ENCODE results near the gene UNCX. TPM values are rescaled to one million over a fixed set of nuclear protein-coding genes. Genes with fewer than 3 reads are reported as not detected.

The UNCX gene
- total and polyA plus RNA-seq, 3 donors from 2014 or later, result 0.24 TPM; not detected in 2

GRCh38 chr7:1243964-1244416 lies 11.3 kb downstream of the UNCX start:
- TF ChIP-seq CTCF (IDR thresholded peaks at IDR 0.05), result no peak
- no peak for TF ChIP-seq POLR2A (IDR thresholded peaks at IDR 0.05)
- WGBS, 2 donors, result 20 to 23% methylated on average over 17 to 24 of the region's 24 CpGs

GRCh38 chr7:1244700-1245523 lies 12.2 kb downstream of the UNCX start:
- no peak for DNase-seq
- no peak overlapping the region for H3K27ac ChIP-seq
- H3K27me3 ChIP-seq, result peaks cover 5% of the 10 kb centered on the region
- peaks cover 10% of the 10 kb centered on the region for H3K4me1 ChIP-seq
- no peaks in the 10 kb centered on the region for H3K36me3 ChIP-seq (ENCODE audit: low read depth, missing control alignments)
- intact Hi-C loops (cut with DNase I; ENCODE audit: low total_unique reads), result no loop called here
- no peak overlapping the region for H3K4me3 ChIP-seq
- no peaks in the 10 kb centered on the region for H3K9me3 ChIP-seq
- TF ChIP-seq POLR2A (IDR thresholded peaks at IDR 0.05), result no peak
- no peak for TF ChIP-seq CTCF (IDR thresholded peaks at IDR 0.05)
- WGBS, 2 donors, result 31 to 35% methylated on average over 13 to 14 of the region's 14 CpGs

More at GRCh38 chr7:1243964-1244416, 11.3 kb downstream of the UNCX start:
- H3K27me3 ChIP-seq, result peaks cover 5% of the 10 kb centered on the region
- no peak for DNase-seq
- peaks cover 3% of the 10 kb centered on the region for H3K4me1 ChIP-seq
- no peaks in the 10 kb centered on the region for H3K36me3 ChIP-seq (ENCODE audit: low read depth, missing control alignments)
- intact Hi-C loops (cut with DNase I; ENCODE audit: low total_unique reads), result no loop called here
- H3K9me3 ChIP-seq, result no peaks in the 10 kb centered on the region
- H3K4me3 ChIP-seq, result no peak overlapping the region
- no peak overlapping the region for H3K27ac ChIP-seq

DNA sequence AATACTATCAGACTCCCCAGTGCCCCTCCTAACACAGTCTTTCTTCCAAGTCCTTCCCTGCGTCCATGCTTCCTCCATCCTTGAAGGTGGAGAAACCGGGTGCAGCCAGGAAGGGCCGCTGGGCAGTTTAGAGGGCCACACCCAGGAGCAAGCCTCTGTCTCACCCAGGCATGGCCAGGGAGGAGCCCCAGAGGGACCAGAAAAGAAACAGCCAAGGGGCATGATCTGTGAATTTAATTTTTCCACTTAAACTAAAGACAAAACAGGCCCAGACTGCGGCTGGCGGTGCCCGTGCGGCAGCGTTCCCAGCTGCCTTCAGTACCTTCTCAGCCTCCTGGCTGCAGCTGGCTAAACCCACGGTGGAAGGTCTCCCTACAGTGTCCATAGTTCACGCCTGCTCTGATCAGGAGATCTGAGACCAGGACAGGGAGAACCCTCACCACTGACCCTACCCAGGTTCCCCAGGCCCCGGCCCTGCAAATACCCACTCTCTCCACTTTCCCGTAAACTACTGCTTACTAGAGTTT lies 12.9 kb downstream of the UNCX start:
- WGBS, 2 donors, result 27 to 37% methylated on average over 12 of the region's 12 CpGs
- intact Hi-C loops (cut with DNase I; ENCODE audit: low total_unique reads), result no loop called here
- Histone ChIP-seq H3K4me1 (peaks cover 12% of the 10 kb centered on the region), H3K9me3 (no peaks in the 10 kb centered on the region), H3K27me3 (peaks cover 5% of the 10 kb centered on the region), H3K4me3 (no peak overlapping the region), H3K36me3 (ENCODE audit: low read depth, missing control alignments) (no peaks in the 10 kb centered on the region), H3K27ac (no peak overlapping the region)
- TF ChIP-seq POLR2A (IDR thresholded peaks at IDR 0.05), result no peak
- TF ChIP-seq CTCF (IDR thresholded peaks at IDR 0.05), result no peak
- DNase-seq, result no peak

- Histone ChIP-seq H3K36me3 (ENCODE audit: low read depth, missing control alignments) (no peaks in the 10 kb centered on the region), H3K27ac (no peak overlapping the region), H3K4me3 (no peak overlapping the region), H3K9me3 (no peaks in the 10 kb centered on the region), H3K27me3 (peaks cover 5% of the 10 kb centered on the region), H3K4me1 (peaks cover 12% of the 10 kb centered on the region)
- TF ChIP-seq POLR2A (IDR thresholded peaks at IDR 0.05) (no peak), CTCF (IDR thresholded peaks at IDR 0.05) (no peak)
- intact Hi-C loops (cut with DNase I; ENCODE audit: low total_unique reads), result no loop called here
- WGBS, 2 donors, result 9 to 12% methylated on average over 25 to 48 of the region's 48 CpGs
- DNase-seq, result no peak
Observed at GRCh38 chr7:1246160-1246870, 13.6 kb downstream of the UNCX start.

Measured in testis (tissue), 3 donors.